Mucosa of descending colon (tissue), 3 donors: ENCODE measurements around the gene SMAD5. TPM values are rescaled to one million over a fixed set of nuclear protein-coding genes. Genes with fewer than 3 reads are reported as not detected.

Experiments used
- ATAC-seq: fragments of 200-7000 bp; cut with Tn5 transposase; one replicate; pipeline ENCODE4 v1.9.1; 2020; ENCODE audit warnings: mild to moderate bottlenecking, moderate library complexity
- DNase-seq, 3 donors: peaks; one replicate each; pipeline ENCODE4 v3.0.0-alpha.2; 2020
- H3K36me3 ChIP-seq: fragments of 200-600 bp; one replicate; pipeline ENCODE4 v1.8.0; 2021; ENCODE audit warnings: low read depth, mild to moderate bottlenecking
- H3K4me1 ChIP-seq: fragments of 200-600 bp; one replicate; pipeline ENCODE4 v1.8.0; 2021; ENCODE audit warnings: low read depth, mild to moderate bottlenecking
- H3K4me3 ChIP-seq: fragments of 200-600 bp; one replicate; pipeline ENCODE4 v1.8.0; 2021; ENCODE audit warnings: mild to moderate bottlenecking
- H3K9me3 ChIP-seq: fragments of 200-600 bp; one replicate; pipeline ENCODE4 v1.8.0; 2021; ENCODE audit warnings: mild to moderate bottlenecking
- intact Hi-C, 2 donors: fragments of 100-400 bp; cut with DNase I in 1 of 2; cut with micrococcal nuclease in 1 of 2; formaldehyde crosslinking; loops; one replicate each; pipeline versions ENCODE4 v1.11.0 to v1.11.1; 2022; cut with DNase I, micrococcal nuclease
- total RNA-seq, 3 donors: library from RNA; stranded (reverse); fragmentation: NEBNext Ultra II Directional in 2 of 3; extraction: Animal tissue kit (Norgen Biotek cat#: 25700) in 2 of 3; gene quantifications; one replicate each; pipeline versions ENCODE4 v1.2.1 to v1.2.4, GENCODE V29; 2021 to 2023
- TF ChIP-seq, protein P1 (sequence below): fragments of 200-600 bp; IDR thresholded peaks from one replicate; pipeline ENCODE4 v1.8.0; 2022; ENCODE audit warnings: antibody characterized with exemption, mild to moderate bottlenecking
- donor health status: DM: no; HTN: no; CAD: no; lungs with moderate emphysema.
- donor health status: DM: no; HTN: no; CAD: no.
- donor health status: DM: no; HTN: yes; CAD: no.

The SMAD5 gene
- total RNA-seq, 3 donors from 2014 or later: 39.7 to 79.8 (median 42.0) TPM

DNA sequence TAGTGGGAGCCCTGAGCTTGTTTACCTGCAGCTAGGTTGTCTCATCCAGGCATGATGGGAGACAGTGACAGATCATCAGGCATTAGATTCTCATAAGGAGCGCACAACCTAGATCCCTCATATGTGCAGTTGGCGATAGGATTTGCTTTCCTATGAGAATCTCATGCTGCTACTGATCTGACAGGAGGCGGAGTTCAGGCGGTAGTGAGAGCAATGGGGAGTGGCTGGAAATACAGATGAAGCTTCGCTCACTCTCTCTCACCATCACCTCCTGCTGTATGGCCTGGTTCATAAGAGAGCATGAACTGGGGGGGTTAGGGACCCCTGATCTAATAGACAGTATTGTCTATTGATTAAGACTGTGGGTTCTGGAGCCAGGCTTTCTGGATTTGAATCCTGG lies 24.9 kb downstream of the SMAD5 start:
- ATAC-seq (no peak), DNase-seq (no peak)
- Histone ChIP-seq H3K36me3 (no peaks in the 10 kb centered on the region), H3K4me3 (no peak overlapping the region), H3K9me3 (no peaks in the 10 kb centered on the region), H3K4me1 (no peaks in the 10 kb centered on the region)
- TF ChIP-seq, protein P1, sequence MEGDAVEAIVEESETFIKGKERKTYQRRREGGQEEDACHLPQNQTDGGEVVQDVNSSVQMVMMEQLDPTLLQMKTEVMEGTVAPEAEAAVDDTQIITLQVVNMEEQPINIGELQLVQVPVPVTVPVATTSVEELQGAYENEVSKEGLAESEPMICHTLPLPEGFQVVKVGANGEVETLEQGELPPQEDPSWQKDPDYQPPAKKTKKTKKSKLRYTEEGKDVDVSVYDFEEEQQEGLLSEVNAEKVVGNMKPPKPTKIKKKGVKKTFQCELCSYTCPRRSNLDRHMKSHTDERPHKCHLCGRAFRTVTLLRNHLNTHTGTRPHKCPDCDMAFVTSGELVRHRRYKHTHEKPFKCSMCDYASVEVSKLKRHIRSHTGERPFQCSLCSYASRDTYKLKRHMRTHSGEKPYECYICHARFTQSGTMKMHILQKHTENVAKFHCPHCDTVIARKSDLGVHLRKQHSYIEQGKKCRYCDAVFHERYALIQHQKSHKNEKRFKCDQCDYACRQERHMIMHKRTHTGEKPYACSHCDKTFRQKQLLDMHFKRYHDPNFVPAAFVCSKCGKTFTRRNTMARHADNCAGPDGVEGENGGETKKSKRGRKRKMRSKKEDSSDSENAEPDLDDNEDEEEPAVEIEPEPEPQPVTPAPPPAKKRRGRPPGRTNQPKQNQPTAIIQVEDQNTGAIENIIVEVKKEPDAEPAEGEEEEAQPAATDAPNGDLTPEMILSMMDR: no peak
- intact Hi-C loops: no loop called here

DNA sequence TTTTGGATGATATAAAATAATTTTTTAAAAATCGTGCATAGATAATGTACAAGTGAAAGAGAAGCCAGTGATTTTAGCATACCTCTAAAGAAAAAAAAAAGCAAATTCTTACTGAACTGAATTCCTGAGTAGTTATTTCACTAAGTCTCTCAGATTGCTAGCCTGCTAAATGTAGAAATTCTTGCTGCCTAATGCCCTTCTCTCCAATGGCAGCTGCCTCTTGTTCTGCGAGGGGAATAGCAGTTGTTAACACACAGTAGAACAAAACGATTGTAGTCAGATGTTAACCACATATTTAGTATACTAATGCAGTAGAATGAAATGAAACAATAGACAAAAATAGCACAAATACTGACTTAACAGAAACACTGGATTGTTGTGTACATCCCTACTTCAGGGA lies 26.8 kb downstream of the SMAD5 start:
- intact Hi-C loops: no loop called here
- Histone ChIP-seq H3K9me3 (no peaks in the 10 kb centered on the region), H3K4me3 (no peak overlapping the region), H3K36me3 (no peaks in the 10 kb centered on the region), H3K4me1 (no peaks in the 10 kb centered on the region)
- no peak for ATAC-seq
- no peak for DNase-seq
- TF ChIP-seq, protein P1: no peak

DNA sequence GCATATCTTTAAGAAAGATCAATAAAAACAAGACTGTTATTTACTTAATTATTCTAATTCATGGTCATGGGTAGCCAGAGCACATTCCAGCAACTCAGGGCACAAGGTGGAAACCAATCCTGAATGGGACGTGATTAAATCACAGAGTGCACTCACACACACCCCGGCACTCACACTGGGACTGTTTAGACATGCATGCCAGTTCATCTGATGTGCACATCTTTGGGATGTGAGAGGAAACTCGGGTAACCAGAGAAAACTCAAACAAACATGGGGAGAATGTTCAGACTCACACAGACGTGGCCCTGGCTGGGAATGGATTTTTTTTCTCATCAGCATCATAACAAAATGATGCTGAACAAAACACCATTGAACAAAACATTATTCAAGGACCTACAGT lies 29.4 kb downstream of the SMAD5 start:
- ATAC-seq: no peak
- Histone ChIP-seq H3K9me3 (no peaks in the 10 kb centered on the region), H3K4me1 (no peaks in the 10 kb centered on the region), H3K36me3 (no peaks in the 10 kb centered on the region), H3K4me3 (no peak overlapping the region)
- intact Hi-C loops: no loop called here
- TF ChIP-seq, protein P1: no peak
- DNase-seq: no peak

DNA sequence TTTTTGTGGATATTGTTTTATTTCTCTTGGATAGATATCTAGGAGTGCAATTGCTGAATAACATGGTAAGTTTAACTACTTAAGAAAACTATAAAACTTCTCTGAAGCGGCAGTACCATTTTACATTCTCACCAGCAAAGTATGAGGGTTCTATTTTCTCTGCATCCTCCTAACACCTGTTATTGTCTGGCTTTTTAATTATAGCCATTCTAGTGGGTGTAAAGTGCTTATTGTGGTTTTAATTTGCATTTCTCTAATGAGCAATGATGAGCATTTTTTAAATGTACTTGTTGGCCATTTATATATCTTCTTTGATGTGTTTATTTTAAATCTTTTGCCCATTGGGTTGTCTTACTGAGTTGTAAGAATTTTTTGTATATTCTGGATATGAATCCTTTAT lies 31.6 kb downstream of the SMAD5 start:
- no peaks in the 10 kb centered on the region for H3K36me3 ChIP-seq

DNA sequence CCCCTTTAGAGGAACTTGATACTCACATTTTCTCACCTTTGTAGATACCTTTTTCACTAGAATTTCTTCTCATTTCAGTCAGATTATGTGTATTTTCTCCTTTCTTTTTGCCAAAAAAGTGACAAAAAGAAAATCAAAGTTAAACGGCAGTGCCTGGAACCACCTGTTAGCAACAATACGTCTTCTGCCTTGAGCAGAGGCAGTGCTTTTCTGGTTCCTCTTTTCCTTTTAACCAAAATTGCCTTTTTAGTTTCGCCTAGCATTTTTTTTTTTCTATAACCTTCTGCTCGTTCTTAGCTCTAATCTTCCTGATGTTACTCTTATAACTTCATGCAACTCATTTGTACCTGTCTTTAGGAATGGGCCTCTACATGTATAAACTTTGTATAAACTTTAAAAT lies 34.3 kb downstream of the SMAD5 start:
- H3K36me3 ChIP-seq: no peaks in the 10 kb centered on the region
- DNase-seq: no peak
- H3K9me3 ChIP-seq: no peaks in the 10 kb centered on the region
- no peak for ATAC-seq
- no peaks in the 10 kb centered on the region for H3K4me1 ChIP-seq
- H3K4me3 ChIP-seq: no peak overlapping the region
- intact Hi-C loops: no loop called here
- TF ChIP-seq, protein P1: no peak

More for the DNA sequence above, 31.6 kb downstream of the SMAD5 start:
- TF ChIP-seq, protein P1: no peak
- ATAC-seq: no peak
- no peak overlapping the region for H3K4me3 ChIP-seq
- DNase-seq: no peak
- intact Hi-C loops: no loop called here
- no peaks in the 10 kb centered on the region for H3K9me3 ChIP-seq
- H3K4me1 ChIP-seq: no peaks in the 10 kb centered on the region

DNA sequence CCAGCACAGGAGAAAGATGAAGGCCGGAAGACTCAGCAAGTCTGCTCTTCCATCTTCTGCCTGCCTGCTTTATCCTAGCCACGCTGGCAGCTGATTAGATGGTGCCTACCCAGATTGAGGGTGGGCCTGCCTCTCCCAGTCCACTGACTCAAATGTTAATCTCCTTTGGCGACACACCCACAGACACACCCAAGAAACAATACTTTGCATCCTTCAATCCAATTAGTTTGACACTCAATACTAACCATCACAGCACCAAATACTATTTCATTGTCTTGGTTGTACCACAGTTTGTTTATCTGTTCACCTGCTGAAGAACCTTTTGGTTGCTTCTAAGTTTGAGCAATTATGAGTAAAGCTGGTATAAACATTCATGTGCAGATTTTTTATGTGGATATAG lies 36.6 kb downstream of the SMAD5 start:
- no peak overlapping the region for H3K4me3 ChIP-seq
- no peaks in the 10 kb centered on the region for H3K36me3 ChIP-seq
- H3K4me1 ChIP-seq: no peaks in the 10 kb centered on the region
- TF ChIP-seq, protein P1: no peak
- ATAC-seq (no peak), DNase-seq (no peak)
- H3K9me3 ChIP-seq: no peaks in the 10 kb centered on the region
- intact Hi-C loops: no loop called here
